Stimulated activated CD8-positive, alpha-beta memory T cell treated with anti-CD3 and anti-CD28 coated beads, Interleukin-7, amount 100 ng/mL, for 1 hour (primary cell): ENCODE data around the gene SMCHD1.
"Not testable (repeated sequence)": the region's sequence is repeated elsewhere in the genome, so short reads cannot be mapped to it uniquely, and the experiment has no call there.

ENCODE experiments used
- DNase-seq, 2 donors: peaks; one replicate each; pipeline ENCODE4 v3.0.0-alpha.2; 2020; ENCODE audit warnings: low read depth in 2 of 2

Gene SMCHD1

GRCh38 chr18:2814928-2815327 lies 159.4 kb downstream of the SMCHD1 start:
- no peak for DNase-seq

GRCh38 chr18:2818281-2818680 lies 162.8 kb downstream of the SMCHD1 start:
- no peak for DNase-seq

- DNase-seq, result no peak
These were observed 166.2 kb downstream of the SMCHD1 start for GRCh38 chr18:2821695-2822094.

GRCh38 chr18:2822213-2822921 lies 166.8 kb downstream of the SMCHD1 start:
- no peak for DNase-seq

GRCh38 chr18:2823202-2823601 lies 167.7 kb downstream of the SMCHD1 start:
- no peak for DNase-seq

GRCh38 chr18:2823966-2824365 lies 168.4 kb downstream of the SMCHD1 start:
- DNase-seq, result no peak

- no peak for DNase-seq
These were observed 169.3 kb downstream of the SMCHD1 start for GRCh38 chr18:2824865-2825264.

GRCh38 chr18:2825613-2826175 lies 170.2 kb downstream of the SMCHD1 start:
- DNase-seq, result no peak

GRCh38 chr18:2826581-2826980 lies 171.1 kb downstream of the SMCHD1 start:
- no peak for DNase-seq

GRCh38 chr18:2827061-2827460 lies 171.5 kb downstream of the SMCHD1 start:
- no peak for DNase-seq

GRCh38 chr18:2836118-2836517 lies 180.6 kb downstream of the SMCHD1 start:
- DNase-seq, result not testable (repeated sequence)

GRCh38 chr18:2837290-2837689 lies 181.8 kb downstream of the SMCHD1 start:
- DNase-seq, result not testable (repeated sequence)

- no peak for DNase-seq
These were observed 183.7 kb downstream of the SMCHD1 start for GRCh38 chr18:2839202-2839601.

GRCh38 chr18:2840521-2840920 lies 185.0 kb downstream of the SMCHD1 start:
- no peak for DNase-seq

GRCh38 chr18:2843146-2843545 lies 187.6 kb downstream of the SMCHD1 start:
- no peak for DNase-seq

- no peak for DNase-seq
These were observed 189.6 kb downstream of the SMCHD1 start for GRCh38 chr18:2845172-2845571.

GRCh38 chr18:2846636-2847316 lies 191.2 kb downstream of the SMCHD1 start, which contains the start of gene EMILIN2:
EMILIN2 (plus strand) TSS chr18:2847006; CDS start chr18:2847189, 183 bp downstream.
- DNase-seq, result no peak

GRCh38 chr18:2847317-2848246 lies 192.1 kb downstream of the SMCHD1 start:
- DNase-seq, result no peak

- DNase-seq, result no peak
These were observed 193.0 kb downstream of the SMCHD1 start for GRCh38 chr18:2848247-2849246.

GRCh38 chr18:2850816-2851215 lies 195.3 kb downstream of the SMCHD1 start:
- no peak for DNase-seq

- DNase-seq, result no peak
These were observed 196.2 kb downstream of the SMCHD1 start for GRCh38 chr18:2851771-2852170.
